GM12865 (cell line): ENCODE measurements around the gene KLHDC8A.

ENCODE experiments used
- DNase-seq: peaks from one replicate; pipeline ENCODE4 v3.0.0; 2010; ENCODE audit warnings: low read depth
- H3K4me3 ChIP-seq: 2 replicates; pipeline ENCODE4 v1.5.1; 2011; ENCODE audit warnings: mild to moderate bottlenecking, low read depth, low read length, control low read depth
- CTCF ChIP-seq: IDR thresholded peaks from 2 replicates; pipeline ENCODE4 v1.5.1; 2011; ENCODE audit warnings: low read length, control low read depth, low read depth, inconsistent platforms; ENCODE audit not compliant: insufficient read depth; ENCODE audit errors: missing control alignments

The KLHDC8A gene

DNA sequence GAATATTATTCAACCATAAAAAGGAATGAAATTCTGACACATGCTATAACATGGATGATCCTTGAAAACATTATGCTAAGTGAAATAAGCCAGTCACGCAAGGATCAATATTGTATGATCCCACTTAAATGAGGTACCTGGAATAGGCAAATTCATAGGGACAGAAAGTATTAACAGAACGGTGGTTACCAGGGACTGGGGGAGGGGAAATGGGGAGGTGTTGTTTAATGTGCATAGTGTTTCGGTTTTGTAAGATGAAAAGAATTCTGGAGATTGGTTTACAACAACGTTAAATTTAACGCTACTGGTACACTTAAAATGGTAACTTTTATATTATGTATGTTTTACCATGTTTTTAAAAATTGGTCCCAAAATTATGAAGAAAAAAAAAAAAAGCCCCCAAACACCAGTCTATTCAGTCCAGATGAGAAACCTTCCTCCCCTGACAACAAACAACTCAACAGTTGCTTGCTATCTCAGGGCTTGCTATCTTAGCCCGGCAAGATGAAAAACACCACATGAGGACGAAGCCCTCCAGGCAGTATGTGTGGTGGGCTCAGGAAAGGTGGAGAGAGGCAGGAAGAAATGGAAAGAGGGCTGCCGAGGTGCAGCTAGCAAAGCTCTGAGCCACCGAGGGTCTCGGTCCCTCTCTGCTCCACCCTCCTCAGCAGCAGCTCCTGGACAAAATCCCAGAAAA lies 43.7 kb downstream of the KLHDC8A start:
- H3K4me3 ChIP-seq = peak overlapping the region; percentile 1; the same call in 1 of the 2 replicates
- TF ChIP-seq CTCF = no peak
- no peak for DNase-seq

DNA sequence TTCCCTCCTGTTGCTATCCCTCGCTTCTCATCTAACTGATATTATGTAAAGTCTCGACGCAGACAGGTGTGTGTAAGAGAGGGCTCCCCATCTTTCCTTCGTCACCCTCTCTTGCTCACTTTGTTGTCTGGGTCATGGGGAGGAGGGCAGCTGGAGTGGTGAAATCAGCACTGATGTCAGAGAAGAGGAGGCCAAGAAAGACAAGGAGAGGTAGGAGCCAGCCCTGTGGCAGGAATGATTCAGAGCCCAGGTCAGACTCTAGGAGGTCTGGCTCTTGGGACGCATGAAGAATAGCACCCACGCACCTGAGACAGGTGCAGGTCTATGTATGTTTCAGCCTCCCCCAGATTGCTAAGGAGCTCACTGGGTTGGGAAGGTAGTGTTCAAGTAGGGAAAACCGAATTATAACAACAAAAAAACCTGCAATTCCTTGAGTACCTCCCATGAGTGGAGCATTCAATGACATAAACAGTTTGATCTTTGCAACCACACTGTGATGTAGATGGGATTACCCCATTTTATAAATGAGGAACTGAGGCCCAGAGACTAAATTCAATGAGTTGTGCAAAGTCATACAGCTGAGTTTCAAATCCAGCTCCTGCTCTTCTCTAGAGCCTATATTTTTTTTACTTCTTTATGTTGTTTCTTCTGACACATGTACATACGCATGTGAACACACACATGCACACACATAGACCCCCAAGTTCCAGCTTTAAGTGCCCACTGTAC lies 45.6 kb downstream of the KLHDC8A start:
- H3K4me3 ChIP-seq = no peak overlapping the region
- TF ChIP-seq CTCF = no peak
- DNase-seq = no peak

DNA sequence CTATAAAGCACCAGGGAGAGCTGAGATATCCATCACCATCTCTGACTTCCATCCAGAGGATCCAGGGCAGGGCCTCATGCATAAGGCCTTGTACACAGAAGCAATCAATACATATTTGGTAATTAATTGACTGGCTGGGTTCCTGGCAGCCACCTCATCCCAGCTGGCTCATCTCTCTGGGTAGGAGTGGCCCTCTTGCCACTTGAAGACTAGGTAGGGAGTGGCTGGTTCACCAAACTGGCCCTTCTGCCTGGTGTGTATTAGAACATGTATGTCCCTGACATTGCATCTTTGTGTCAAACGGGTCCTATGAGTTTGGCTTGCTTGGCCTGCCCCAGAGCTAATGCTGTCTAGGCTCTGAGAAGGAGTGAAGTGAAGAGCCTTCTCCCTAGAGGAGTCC lies 47.0 kb downstream of the KLHDC8A start:
- TF ChIP-seq CTCF = no peak
- no peak overlapping the region for H3K4me3 ChIP-seq
- DNase-seq = no peak

DNA sequence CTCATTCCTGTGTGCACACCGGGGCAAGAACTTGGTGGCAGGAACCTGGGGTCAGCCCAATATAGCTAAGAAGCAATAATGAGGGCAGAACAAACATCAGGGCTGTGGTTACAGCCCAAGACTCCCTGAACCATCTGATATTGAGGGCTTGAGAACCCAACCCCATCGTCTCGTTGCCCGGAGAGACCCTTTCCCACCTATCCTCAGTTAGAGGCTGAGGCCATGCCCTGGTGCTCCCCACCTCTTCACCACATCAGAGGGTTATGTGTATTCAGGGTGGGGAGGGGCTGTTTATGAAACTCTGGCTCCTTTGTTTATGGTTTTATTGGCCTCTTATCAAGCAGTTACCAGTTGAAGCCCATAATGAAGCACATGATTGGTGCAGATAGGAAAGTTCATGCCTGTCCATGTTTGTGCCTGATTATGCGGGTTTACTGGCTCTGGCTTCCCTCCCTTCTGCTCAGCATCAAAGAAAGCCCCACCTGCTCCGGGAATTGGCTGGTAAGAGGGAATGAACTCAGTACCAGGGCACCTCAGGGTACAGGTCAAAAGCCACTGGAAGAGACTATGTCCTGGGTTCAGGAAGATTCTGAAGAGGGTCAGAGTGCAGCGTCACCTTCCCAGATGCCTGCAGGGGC lies 49.7 kb downstream of the KLHDC8A start:
- no peak for DNase-seq
- TF ChIP-seq CTCF = no peak
- H3K4me3 ChIP-seq = no peak overlapping the region

DNA sequence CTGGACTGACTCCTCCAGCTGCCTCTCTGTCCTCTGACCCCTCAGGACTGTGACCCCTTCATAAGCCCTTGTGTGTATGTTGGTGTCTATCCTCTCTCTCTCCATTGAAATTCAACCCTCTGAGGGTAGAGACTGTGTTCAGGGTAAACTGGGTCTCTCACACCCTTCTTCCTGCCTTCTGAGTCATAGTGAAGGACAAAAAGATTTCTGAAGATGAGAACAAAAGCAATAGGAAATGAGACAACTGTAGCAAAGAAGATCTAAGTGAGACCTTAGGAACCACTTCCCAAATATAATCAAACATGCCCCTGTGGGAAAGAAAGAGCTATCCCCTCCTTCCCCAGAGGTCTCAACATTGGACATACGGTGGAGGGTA lies 52.0 kb downstream of the KLHDC8A start:
- DNase-seq = no peak
- H3K4me3 ChIP-seq = no peak overlapping the region
- no peak for TF ChIP-seq CTCF

DNA sequence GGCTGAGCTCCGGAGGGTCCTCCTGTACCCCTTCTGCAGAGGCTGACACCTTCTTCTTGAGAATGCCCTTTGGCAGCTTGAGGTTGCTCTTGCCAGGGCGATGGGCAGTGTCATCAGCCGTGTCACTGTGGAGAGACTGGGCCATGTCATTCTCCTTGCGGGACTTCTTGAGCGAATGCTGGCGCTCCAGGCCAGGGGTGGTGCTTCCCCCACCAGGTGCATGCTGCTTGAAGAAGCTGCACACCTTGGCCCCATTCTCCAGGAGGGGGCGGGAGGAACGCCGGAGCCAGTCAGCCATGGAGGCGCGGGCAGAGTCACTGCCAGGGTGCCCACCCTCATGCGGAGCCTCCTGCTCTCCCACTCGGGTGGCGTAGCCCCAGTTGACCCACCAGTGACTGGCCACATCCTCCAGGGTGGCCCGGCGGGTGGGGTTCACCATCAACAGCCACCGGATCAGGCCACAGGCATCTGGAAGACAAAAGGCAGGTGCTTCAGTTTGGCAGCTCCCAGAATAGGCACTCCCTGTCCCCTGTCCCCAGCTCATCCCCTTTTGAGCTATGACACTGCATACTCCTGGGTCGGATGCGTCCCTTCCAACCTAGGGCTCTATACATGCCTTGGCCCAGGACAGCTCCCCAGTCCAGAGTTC lies 52.6 kb downstream of the KLHDC8A start:
- no peak for DNase-seq
- TF ChIP-seq CTCF = no peak
- no peak overlapping the region for H3K4me3 ChIP-seq
